Panc1 (cell line): ENCODE data around the gene CADM4. TPM values are rescaled to one million over a fixed set of nuclear protein-coding genes. Genes with fewer than 3 reads are reported as not detected.
A peak's percentile ranks its signal among the peaks of the same experiment; 100 is the strongest.

Experiments used
- ATAC-seq: fragments of 200-7000 bp; cut with Tn5 transposase; 2 replicates; pipeline ENCODE4 v1.9.1; 2020; ENCODE audit warnings: mild to moderate bottlenecking, moderate library complexity
- BruUV-seq: library from RNA; stranded (reverse); fragments of 400-500 nt; replicated peaks from 2 replicates; lab custom pipeline; 2021; lab: Mats Ljungman, UMichigan
- CTCF ChIA-PET: fragments of 300-600 bp; sonication (Branson Sonifier 250); formaldehyde crosslinking; loops from one replicate; lab custom pipeline; 2022; ENCODE audit warnings: antibody characterized with exemption; lab: Charles Lee
- POLR2A ChIA-PET: fragments of 300-600 bp; sonication (Branson Sonifier 250); formaldehyde crosslinking; loops from one replicate; lab custom pipeline; 2022; ENCODE audit warnings: antibody characterized with exemption; lab: Charles Lee
- DNase-seq: peaks from one replicate; pipeline ENCODE4 v3.0.0-alpha.2; 2010; ENCODE audit warnings: low read depth, low spot score
- H3K27ac ChIP-seq: 2 replicates; pipeline ENCODE4 v1.5.1; 2011; ENCODE audit warnings: mild to moderate bottlenecking, low read length, inconsistent platforms
- H3K27me3 ChIP-seq: fragments of 200-500 bp; sonication (Bioruptor generic); 2 replicates; pipeline ENCODE4 v1.6.0; 2014; ENCODE audit warnings: low read length, inconsistent platforms; ENCODE audit not compliant: control insufficient read depth, insufficient read depth
- H3K36me3 ChIP-seq: fragments of 200-500 bp; sonication (Bioruptor generic); 2 replicates; pipeline ENCODE4 v1.5.1; 2014; ENCODE audit warnings: inconsistent platforms, mild to moderate bottlenecking, low read length, moderate library complexity; ENCODE audit not compliant: control insufficient read depth, insufficient read depth
- H3K4me1 ChIP-seq: 2 replicates; pipeline ENCODE4 v1.5.1; 2011; ENCODE audit warnings: inconsistent platforms, mild to moderate bottlenecking, low read length, moderate library complexity; ENCODE audit not compliant: control insufficient read depth, insufficient read depth
- H3K4me3 ChIP-seq, 2 experiments: 2 replicates each; pipeline ENCODE4 v1.5.1; 2011 to 2012; ENCODE audit warnings: low read depth in 2 of 2, low read length in 2 of 2, mild to moderate bottlenecking in 2 of 2, inconsistent platforms in 1 of 2, moderate library complexity in 1 of 2
- H3K9me3 ChIP-seq: fragments of 200-500 bp; sonication (Bioruptor generic); 2 replicates; pipeline ENCODE4 v1.5.1; 2014; ENCODE audit warnings: low read depth, mild to moderate bottlenecking, inconsistent platforms, low read length, moderate library complexity; ENCODE audit not compliant: control insufficient read depth, insufficient read depth
- POLR2AphosphoS5 ChIP-seq: IDR thresholded peaks from 2 replicates; pipeline ENCODE4 v1.6.1; 2012; ENCODE audit warnings: mild to moderate bottlenecking, low read depth, low read length, moderate library complexity
- REST ChIP-seq, 2 experiments: IDR thresholded peaks; 2 replicates each; pipeline ENCODE4 v1.6.1; 2011 to 2012; ENCODE audit warnings: low read depth in 2 of 2, control low read depth in 1 of 2, low read length in 1 of 2, mild to moderate bottlenecking in 1 of 2, moderate library complexity in 1 of 2; ENCODE audit not compliant: insufficient read depth in 1 of 2
- SIN3A ChIP-seq: IDR thresholded peaks from 2 replicates; pipeline ENCODE4 v1.6.1; 2012; ENCODE audit warnings: low read depth, mild to moderate bottlenecking, low read length, moderate library complexity, borderline replicate concordance; ENCODE audit not compliant: insufficient read depth
- TCF7L2 ChIP-seq: IDR thresholded peaks from 2 replicates; pipeline ENCODE4 v1.6.1; 2011; ENCODE audit warnings: mild to moderate bottlenecking, low read depth, low read length, inconsistent platforms
- in situ Hi-C: cut with HindIII; loops from 2 replicates; pipeline ENCODE4 v1.10.0; 2016; ENCODE audit warnings: low sequenced_read_pairs, low pct_unique_long_range_greater_than_20kb
- intact Hi-C: fragments of 100-400 bp; cut with micrococcal nuclease; formaldehyde crosslinking; loops from one replicate; pipeline ENCODE4 v1.10.0; 2022; ENCODE audit not compliant: unreplicated experiment
- total RNA-seq: library from RNA; stranded (reverse); gene quantifications from one replicate; pipeline ENCODE4 v1.2.1, GENCODE V29; 2021; ENCODE audit not compliant: unreplicated experiment
- TF ChIP-seq, protein P1 (sequence below): fragments of 450-650 bp; IDR thresholded peaks from 2 replicates; pipeline ENCODE4 v1.5.1; 2017; ENCODE audit warnings: mild to moderate bottlenecking

The CADM4 gene
- total RNA-seq, 1 experiment from 2014 or later = 2.7 TPM

- intact Hi-C loops = no loop called here
- ChIA-PET POLR2A (no interaction called here), CTCF (interaction anchor here (1.0 kb wide), 1 partner anchor 40 kb away, joined by 3 read pairs; no protein-coding TSS in a partner anchor)
- TSS peak; percentile 91 for BruUV-seq
- no peak for TF ChIP-seq SIN3A
- TF ChIP-seq TCF7L2 = no peak
- no peak for TF ChIP-seq POLR2AphosphoS5
- TF ChIP-seq, protein P1, sequence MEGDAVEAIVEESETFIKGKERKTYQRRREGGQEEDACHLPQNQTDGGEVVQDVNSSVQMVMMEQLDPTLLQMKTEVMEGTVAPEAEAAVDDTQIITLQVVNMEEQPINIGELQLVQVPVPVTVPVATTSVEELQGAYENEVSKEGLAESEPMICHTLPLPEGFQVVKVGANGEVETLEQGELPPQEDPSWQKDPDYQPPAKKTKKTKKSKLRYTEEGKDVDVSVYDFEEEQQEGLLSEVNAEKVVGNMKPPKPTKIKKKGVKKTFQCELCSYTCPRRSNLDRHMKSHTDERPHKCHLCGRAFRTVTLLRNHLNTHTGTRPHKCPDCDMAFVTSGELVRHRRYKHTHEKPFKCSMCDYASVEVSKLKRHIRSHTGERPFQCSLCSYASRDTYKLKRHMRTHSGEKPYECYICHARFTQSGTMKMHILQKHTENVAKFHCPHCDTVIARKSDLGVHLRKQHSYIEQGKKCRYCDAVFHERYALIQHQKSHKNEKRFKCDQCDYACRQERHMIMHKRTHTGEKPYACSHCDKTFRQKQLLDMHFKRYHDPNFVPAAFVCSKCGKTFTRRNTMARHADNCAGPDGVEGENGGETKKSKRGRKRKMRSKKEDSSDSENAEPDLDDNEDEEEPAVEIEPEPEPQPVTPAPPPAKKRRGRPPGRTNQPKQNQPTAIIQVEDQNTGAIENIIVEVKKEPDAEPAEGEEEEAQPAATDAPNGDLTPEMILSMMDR = no peak
- no peak for TF ChIP-seq REST (IDR thresholded peaks at IDR 0.05; ENCODE audit: insufficient read depth in 1 of 2, low read depth in 2 of 2, low read length in 1 of 2)
- H3K4me1 ChIP-seq = peaks cover 7% of the 10 kb centered on the region; the same call in 1 of the 2 replicates
- H3K27me3 ChIP-seq = no peaks in the 10 kb centered on the region
- peak overlapping the region; percentile 82 to 90 for H3K4me3 ChIP-seq
- H3K27ac ChIP-seq = peak overlapping the region; percentile 88
- DNase-seq = no peak
- in situ Hi-C loops = no loop called here
- H3K9me3 ChIP-seq = no peaks in the 10 kb centered on the region
- ATAC-seq = peak; percentile 29
- H3K36me3 ChIP-seq = peaks cover 6% of the 10 kb centered on the region; the same call in 1 of the 2 replicates
These were observed 44.0 kb downstream of the CADM4 start for GRCh38 chr19:43595605-43595998.

GRCh38 chr19:43594710-43595604 is 44.7 kb downstream of the CADM4 start:
- no peaks in the 10 kb centered on the region for H3K9me3 ChIP-seq
- ChIA-PET POLR2A (no interaction called here), CTCF (interaction anchor here (0.6 to 1.2 kb wide), 4 partner anchors 35 to 98 kb away, joined by 3 to 10 read pairs (median 4); no protein-coding TSS in a partner anchor)
- H3K27ac ChIP-seq = peak overlapping the region; percentile 88
- peaks cover 6% of the 10 kb centered on the region; the same call in 1 of the 2 replicates for H3K36me3 ChIP-seq
- TF ChIP-seq TCF7L2 (no peak), POLR2AphosphoS5 (no peak), SIN3A (no peak)
- TF ChIP-seq, protein P1 = peak; percentile 86
- intact Hi-C loops = no loop called here
- no TSS peak for BruUV-seq
- in situ Hi-C loops = no loop called here
- peaks cover 7% of the 10 kb centered on the region; the same call in 1 of the 2 replicates for H3K4me1 ChIP-seq
- ATAC-seq = 0 out of 2 replicates have a peak, but pooled peaks have one; percentile 19
- DNase-seq = no peak
- H3K4me3 ChIP-seq = peak overlapping the region; percentile 82 to 90
- no peaks in the 10 kb centered on the region for H3K27me3 ChIP-seq
